AG10803 (cell line): Measurements from ENCODE around the gene ABCB8.

Experiments used
- DNase-seq: peaks from one replicate; pipeline ENCODE4 v3.0.0; 2010; ENCODE audit warnings: low read depth
- H3K4me3 ChIP-seq: 2 replicates; pipeline ENCODE4 v1.5.1; 2011; ENCODE audit warnings: mild to moderate bottlenecking, low read length, control low read depth
- TF ChIP-seq, protein P1 (sequence below): conservative IDR thresholded peaks from 2 replicates; pipeline ENCODE4 v1.5.1; 2011; ENCODE audit warnings: mild to moderate bottlenecking, low read length, control low read depth, inconsistent platforms

ABCB8 gene

DNA sequence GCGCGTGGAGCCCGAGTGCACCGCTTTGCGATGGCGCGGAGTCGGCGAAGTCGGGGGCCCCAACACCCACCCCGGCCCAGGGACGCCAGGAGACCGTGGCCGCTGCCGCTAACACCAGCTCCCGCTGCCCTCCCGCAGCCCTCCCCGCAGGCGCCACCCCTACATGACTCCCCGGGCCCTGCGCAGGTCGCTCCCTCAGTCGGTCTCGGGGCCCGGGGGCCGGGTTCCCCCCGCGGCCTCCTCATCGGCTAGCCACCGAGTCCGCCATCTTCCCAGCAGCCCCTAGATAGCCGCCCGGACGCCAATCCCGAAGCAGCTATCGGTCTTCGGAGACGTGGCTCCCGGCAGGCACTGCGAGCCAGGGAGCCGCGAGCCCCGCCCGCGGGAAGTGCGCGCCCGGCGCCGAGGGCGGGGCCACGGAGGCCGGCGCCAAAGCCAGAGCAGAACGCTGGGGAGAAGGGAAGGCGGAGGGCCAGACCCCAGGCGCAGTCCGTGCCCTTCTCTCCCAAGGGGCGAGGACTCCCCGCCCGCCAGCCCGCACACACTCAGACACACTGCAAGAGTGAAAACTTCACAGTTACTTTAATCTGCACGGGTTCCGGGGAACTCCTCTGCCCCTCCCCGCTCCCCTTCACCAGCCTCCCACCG, 52.4 kb downstream of the ABCB8 start, which contains the start of gene FASTK:
FASTK (minus strand) TSS at position 288 of the 648 bp plus-strand sequence; CDS start at position 245, 43 bp downstream.
- TF ChIP-seq, protein P1, sequence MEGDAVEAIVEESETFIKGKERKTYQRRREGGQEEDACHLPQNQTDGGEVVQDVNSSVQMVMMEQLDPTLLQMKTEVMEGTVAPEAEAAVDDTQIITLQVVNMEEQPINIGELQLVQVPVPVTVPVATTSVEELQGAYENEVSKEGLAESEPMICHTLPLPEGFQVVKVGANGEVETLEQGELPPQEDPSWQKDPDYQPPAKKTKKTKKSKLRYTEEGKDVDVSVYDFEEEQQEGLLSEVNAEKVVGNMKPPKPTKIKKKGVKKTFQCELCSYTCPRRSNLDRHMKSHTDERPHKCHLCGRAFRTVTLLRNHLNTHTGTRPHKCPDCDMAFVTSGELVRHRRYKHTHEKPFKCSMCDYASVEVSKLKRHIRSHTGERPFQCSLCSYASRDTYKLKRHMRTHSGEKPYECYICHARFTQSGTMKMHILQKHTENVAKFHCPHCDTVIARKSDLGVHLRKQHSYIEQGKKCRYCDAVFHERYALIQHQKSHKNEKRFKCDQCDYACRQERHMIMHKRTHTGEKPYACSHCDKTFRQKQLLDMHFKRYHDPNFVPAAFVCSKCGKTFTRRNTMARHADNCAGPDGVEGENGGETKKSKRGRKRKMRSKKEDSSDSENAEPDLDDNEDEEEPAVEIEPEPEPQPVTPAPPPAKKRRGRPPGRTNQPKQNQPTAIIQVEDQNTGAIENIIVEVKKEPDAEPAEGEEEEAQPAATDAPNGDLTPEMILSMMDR, result no peak
- DNase-seq, result peak; percentile 90
- peak within 1 kb of the TSS; percentile 82 for H3K4me3 ChIP-seq

DNA sequence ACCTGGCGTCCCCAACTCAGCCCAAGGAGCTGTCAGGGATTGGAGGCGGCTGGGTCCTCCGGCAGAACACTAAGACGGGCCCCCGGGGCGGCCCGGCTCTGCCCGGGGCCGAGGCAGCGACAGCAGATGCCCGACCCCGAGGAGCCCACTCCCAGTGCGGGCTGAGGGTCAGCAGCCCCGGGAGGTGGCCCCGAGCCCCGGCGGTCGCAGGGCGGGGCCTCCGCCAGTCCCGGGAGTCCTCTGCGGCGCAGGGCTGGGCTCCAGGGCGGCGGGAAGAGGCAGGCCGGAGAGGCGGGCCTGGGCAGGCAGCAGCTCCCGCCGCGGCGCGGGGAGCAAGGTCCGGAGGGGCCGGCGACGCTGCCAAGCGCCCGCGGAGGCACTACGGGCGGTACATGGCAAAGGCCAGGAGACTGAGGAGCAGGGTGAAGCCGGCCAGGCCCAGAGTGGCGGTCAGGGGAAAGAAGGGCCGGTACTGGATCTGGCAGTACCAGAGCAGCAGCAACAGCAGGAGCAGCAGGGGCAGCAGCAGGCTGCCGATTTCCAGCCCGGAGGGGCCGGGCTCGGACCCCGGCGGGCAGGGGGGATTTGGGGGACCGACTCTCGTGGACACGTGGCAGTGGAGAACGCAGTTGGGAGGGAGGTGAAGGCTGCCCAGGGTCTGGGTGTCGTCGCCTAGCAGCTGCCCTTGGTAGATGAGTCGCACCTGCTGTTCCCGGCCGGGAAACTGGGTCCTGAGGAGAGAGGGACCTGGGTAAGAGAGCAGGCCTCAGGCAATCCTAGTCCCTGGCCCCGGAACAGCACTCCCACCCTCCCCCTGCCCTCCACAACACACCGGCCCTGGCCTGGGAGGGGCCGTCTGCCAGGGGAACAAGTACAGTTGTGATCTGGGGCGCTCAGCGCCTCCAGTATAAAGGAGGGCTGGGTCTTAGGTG, 53.2 kb downstream of the ABCB8 start:
- peak overlapping the region; percentile 77 for H3K4me3 ChIP-seq
- TF ChIP-seq, protein P1, result no peak
- DNase-seq, result no peak

DNA sequence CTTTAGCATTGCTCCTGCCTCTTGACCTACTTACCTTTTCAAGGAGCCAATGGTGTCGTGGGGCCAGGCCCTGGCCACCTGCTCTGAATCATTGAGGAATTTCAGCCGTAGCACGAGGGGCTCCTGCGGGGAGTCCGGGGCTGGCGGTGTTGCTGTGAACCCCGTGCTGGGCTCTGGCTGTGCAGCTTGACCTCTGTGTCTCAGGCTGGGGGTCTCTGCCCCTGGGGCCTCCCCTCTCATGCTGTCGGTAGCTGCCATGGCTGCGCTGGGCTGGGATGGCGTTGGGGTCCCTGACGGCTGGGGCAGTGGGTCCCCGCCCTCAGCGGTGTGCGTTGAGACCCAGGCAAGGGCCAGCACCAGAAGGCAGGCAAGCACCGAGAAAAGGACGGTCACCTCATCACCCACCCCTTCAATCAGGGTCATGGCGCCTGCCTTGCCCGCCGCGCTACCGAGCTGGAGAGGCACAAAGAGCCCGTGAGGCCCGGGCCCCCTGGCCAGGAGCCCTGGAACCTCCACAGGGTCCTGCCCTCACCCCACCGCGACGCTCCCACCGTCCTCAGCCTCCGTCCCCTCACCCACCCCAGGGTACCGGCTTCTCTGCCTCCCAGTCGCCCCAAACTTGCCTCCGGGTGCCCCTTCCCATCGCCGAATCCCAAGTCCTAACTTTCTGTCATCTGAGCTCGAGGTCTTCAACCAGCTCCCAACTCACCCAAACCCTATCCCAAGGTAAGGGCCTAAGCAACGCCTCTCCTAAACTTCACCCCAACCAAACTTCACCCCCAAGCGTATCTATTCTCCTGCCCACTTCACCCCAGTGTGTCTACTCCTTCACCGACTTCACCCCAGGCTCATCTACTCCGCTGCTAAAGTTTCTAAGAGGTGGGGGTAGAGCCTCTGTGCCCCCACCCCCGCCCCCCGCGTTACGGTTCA, 54.2 kb downstream of the ABCB8 start:
- no peak for DNase-seq

DNA sequence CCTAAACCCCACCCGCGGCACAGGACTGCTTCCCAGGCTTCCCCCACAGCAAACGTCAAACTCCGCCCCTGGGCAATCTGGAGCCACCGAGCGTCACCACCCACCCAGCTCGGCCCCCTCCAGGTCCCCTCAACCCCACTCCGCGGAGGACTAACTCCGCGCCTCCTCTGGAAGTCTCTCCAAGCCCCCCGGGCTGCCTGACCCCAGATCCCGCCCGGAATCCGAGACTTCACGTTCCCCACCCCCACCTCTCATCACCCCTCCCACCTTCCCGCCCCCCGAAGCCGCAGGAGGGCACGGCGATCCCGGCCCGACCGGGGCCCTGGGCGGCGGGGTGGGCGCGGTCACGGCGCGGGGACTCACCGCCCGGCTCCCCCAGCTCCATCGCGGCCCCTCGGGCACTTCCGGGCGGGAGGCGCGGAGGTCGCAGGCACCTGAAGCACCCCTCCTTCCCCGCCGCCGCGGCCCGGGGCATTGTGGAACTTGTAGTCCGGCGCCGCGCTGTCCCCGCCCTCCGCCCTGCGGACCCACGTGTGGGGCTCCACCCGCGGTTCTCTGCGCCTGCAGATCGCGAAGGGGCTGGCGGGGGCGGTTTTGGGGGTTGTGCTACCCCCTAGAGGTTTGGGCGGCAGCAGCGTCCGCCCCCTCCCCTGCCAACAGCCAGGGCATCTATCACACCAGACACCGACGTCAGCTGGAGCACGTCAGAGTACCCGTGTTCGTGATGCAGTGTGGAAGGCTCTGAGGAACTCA, 55.0 kb downstream of the ABCB8 start, which contains the start of gene TMUB1:
TMUB1 (minus strand) TSS at position 423 of the 753 bp plus-strand sequence. CDS start 930 bp downstream, outside the sequence.
- TF ChIP-seq, protein P1, result no peak
- DNase-seq, result peak; percentile 42
- H3K4me3 ChIP-seq, result peak within 1 kb of the TSS; percentile 77

More for the DNA sequence above, 54.2 kb downstream of the ABCB8 start:
- TF ChIP-seq, protein P1, result no peak
- H3K4me3 ChIP-seq, result peak overlapping the region; percentile 77

DNA sequence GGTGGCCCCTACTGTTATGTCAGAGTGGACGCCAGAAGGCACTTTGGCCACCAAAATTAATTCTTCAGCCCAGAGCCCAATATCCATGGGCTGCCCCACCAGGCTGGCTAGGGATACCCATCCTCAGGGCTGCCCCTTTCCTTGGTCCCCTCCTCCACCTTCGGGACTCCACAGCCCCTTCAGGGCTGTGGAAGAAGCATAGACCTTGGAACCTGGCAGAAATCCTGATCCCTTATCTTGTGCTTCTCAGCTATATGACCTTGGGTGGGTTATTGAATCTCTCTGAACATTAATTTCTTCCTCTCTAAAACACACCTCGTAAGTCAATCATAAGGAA, 55.5 kb downstream of the ABCB8 start:
- TF ChIP-seq, protein P1, result no peak
- DNase-seq, result no peak

DNA sequence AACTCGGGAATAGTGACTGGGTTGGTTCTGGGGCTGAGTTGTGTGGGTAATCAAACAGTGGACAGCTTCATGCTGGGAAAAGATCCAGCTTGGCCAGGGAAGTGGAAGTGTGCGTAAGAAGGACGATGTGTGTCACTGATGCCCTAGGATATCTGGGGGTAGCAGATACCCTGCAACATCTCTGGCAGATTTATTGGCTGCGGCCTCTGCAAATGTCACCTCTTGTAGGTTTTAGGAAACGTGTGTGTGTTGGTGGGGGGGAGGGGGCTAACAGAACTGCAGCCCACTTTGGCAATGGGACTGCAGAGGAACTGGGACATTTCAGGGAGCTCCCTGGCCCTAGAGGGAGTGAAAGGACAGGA, 57.1 kb downstream of the ABCB8 start:
- DNase-seq, result no peak
- peak overlapping the region; percentile 65 for H3K4me3 ChIP-seq
- TF ChIP-seq, protein P1, result no peak

More for the DNA sequence above, 55.5 kb downstream of the ABCB8 start:
- H3K4me3 ChIP-seq, result peak overlapping the region; percentile 77
